HG03469 (cell line): Measurements from ENCODE around the gene PODN.

Source experiments
- ATAC-seq: cut with Tn5 transposase; IDR thresholded peaks from one replicate; pipeline ENCODE4 v1.9.1; 2021; ENCODE audit warnings: mild to moderate bottlenecking, moderate library complexity, moderate number of reproducible peaks; ENCODE audit not compliant: unreplicated experiment

Gene PODN

GRCh38 chr1:53128401-53128800 is 66.4 kb downstream of the PODN start:
- ATAC-seq = no peak

- ATAC-seq = no peak
Measured at GRCh38 chr1:53129891-53130597, 68.0 kb downstream of the PODN start.

GRCh38 chr1:53130598-53130877 is 68.5 kb downstream of the PODN start:
- ATAC-seq = no peak

- ATAC-seq = no peak
Measured at GRCh38 chr1:53130878-53131589, 69.0 kb downstream of the PODN start.

- ATAC-seq = no peak
Measured at GRCh38 chr1:53131590-53131938, 69.6 kb downstream of the PODN start.

GRCh38 chr1:53132176-53132575 is 70.2 kb downstream of the PODN start:
- ATAC-seq = no peak

- no peak for ATAC-seq
Measured at GRCh38 chr1:53133261-53134041, 71.4 kb downstream of the PODN start.

- no peak for ATAC-seq
Measured at GRCh38 chr1:53134042-53134485, 72.1 kb downstream of the PODN start.
